HEK293 (cell line): ENCODE results near the gene CCSER1.

Source experiments
- ZNF146 ChIP-seq: fragments of 450-650 bp; formaldehyde crosslinking; IDR thresholded peaks from 2 replicates; pipeline ENCODE4 v1.5.1; 2016; ENCODE audit warnings: missing biosample characterization, missing genetic modification characterization
- ZNF175 ChIP-seq: fragments of 450-650 bp; formaldehyde crosslinking; IDR thresholded peaks from 2 replicates; pipeline ENCODE4 v1.5.1; 2016; ENCODE audit warnings: missing biosample characterization, missing genetic modification characterization
- ZNF184 ChIP-seq: fragments of 450-650 bp; IDR thresholded peaks from 2 replicates; pipeline ENCODE4 v1.5.1; 2018; ENCODE audit warnings: missing biosample characterization, mild to moderate bottlenecking, missing genetic modification characterization
- ZNF792 ChIP-seq: fragments of 450-650 bp; formaldehyde crosslinking; IDR thresholded peaks from 2 replicates; pipeline ENCODE4 v1.5.1; 2016; ENCODE audit warnings: missing biosample characterization, missing genetic modification characterization
- ZSCAN30 ChIP-seq: fragments of 450-650 bp; IDR thresholded peaks from 2 replicates; pipeline ENCODE4 v1.5.1; 2018; ENCODE audit warnings: missing biosample characterization, mild to moderate bottlenecking, missing genetic modification characterization, moderate library complexity
- TF ChIP-seq, protein P1 (sequence below): fragments of 450-650 bp; formaldehyde crosslinking; IDR thresholded peaks from 2 replicates; pipeline ENCODE4 v1.5.1; 2016; ENCODE audit warnings: missing biosample characterization, missing genetic modification characterization

DNA sequence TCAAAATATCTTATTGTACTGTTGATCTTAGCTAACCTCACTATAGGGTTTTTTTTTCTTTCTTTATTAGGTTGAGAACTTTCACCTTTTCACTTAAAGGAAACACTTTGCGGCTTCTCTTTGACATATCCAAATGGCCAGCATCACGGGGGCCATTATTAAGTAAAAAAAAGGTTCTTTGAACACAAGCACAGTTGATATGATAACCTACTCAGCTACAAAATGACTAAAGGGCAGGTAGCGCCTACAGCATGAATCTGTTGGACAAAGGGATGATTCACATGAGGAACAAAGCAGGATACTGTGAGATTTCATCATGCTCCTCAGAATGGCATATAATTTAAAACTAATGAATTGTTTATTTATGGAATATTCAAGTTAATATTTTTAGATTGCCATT, 119.6 kb downstream of the CCSER1 start:
- TF ChIP-seq, protein P1, sequence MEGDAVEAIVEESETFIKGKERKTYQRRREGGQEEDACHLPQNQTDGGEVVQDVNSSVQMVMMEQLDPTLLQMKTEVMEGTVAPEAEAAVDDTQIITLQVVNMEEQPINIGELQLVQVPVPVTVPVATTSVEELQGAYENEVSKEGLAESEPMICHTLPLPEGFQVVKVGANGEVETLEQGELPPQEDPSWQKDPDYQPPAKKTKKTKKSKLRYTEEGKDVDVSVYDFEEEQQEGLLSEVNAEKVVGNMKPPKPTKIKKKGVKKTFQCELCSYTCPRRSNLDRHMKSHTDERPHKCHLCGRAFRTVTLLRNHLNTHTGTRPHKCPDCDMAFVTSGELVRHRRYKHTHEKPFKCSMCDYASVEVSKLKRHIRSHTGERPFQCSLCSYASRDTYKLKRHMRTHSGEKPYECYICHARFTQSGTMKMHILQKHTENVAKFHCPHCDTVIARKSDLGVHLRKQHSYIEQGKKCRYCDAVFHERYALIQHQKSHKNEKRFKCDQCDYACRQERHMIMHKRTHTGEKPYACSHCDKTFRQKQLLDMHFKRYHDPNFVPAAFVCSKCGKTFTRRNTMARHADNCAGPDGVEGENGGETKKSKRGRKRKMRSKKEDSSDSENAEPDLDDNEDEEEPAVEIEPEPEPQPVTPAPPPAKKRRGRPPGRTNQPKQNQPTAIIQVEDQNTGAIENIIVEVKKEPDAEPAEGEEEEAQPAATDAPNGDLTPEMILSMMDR (tag by site-specific recombination) = no peak
- TF ChIP-seq ZNF184 (tag by site-specific recombination) (no peak), ZNF146 (tag by site-specific recombination) (no peak), ZSCAN30 (tag by site-specific recombination) (no peak), ZNF175 (tag by site-specific recombination) (no peak), ZNF792 (tag by site-specific recombination) (no peak)
